KOPT-K1 (cell line): ENCODE data around the gene PTPMT1.

Experiments used
- H3K27ac ChIP-seq: fragments of 200-600 bp; sonication (generic); 2 replicates; pipeline ENCODE4 v1.5.1; 2016; ENCODE audit warnings: antibody characterized with exemption, mild to moderate bottlenecking, low read depth, low read length; ENCODE audit not compliant: poor library complexity, severe bottlenecking
- H3K36me3 ChIP-seq: fragments of 200-600 bp; sonication (generic); 2 replicates; pipeline ENCODE4 v1.5.1; 2017; ENCODE audit warnings: antibody characterized with exemption, mild to moderate bottlenecking, low read length, moderate library complexity; ENCODE audit not compliant: insufficient read depth
- H3K9me3 ChIP-seq: fragments of 200-600 bp; sonication (generic); 2 replicates; pipeline ENCODE4 v1.5.1; 2017; ENCODE audit warnings: antibody characterized with exemption, low read length, mild to moderate bottlenecking; ENCODE audit not compliant: insufficient read depth, poor library complexity, severe bottlenecking

PTPMT1 gene

GRCh38 chr11:47586098-47586855 is 20.9 kb downstream of the PTPMT1 start, which contains the start of gene FAM180B:
TSS of gene FAM180B (plus strand) at chr11:47586678. CDS start at chr11:47586769, 91 bp downstream.
- Histone ChIP-seq H3K27ac (no peak within 1 kb of the TSS), H3K36me3 (peaks cover 52% of the 10 kb centered on the region), H3K9me3 (no peaks in the 10 kb centered on the region)

- H3K9me3 ChIP-seq, result no peaks in the 10 kb centered on the region
- no peak overlapping the region for H3K27ac ChIP-seq
- peaks cover 43% of the 10 kb centered on the region for H3K36me3 ChIP-seq
These were observed 21.8 kb downstream of the PTPMT1 start for GRCh38 chr11:47587039-47587716.

- Histone ChIP-seq H3K27ac (no peak overlapping the region), H3K9me3 (no peaks in the 10 kb centered on the region), H3K36me3 (peaks cover 36% of the 10 kb centered on the region)
These were observed 22.4 kb downstream of the PTPMT1 start for GRCh38 chr11:47587723-47588326.

GRCh38 chr11:47589118-47589517 is 23.7 kb downstream of the PTPMT1 start:
- Histone ChIP-seq H3K36me3 (peaks cover 24% of the 10 kb centered on the region), H3K27ac (no peak overlapping the region), H3K9me3 (no peaks in the 10 kb centered on the region)

- Histone ChIP-seq H3K27ac (no peak overlapping the region), H3K36me3 (peaks cover 19% of the 10 kb centered on the region), H3K9me3 (no peaks in the 10 kb centered on the region)
These were observed 24.2 kb downstream of the PTPMT1 start for GRCh38 chr11:47589584-47589976.

GRCh38 chr11:47589977-47590861 is 24.8 kb downstream of the PTPMT1 start:
- H3K27ac ChIP-seq, result peak overlapping the region; percentile 84
- H3K9me3 ChIP-seq, result no peaks in the 10 kb centered on the region
- H3K36me3 ChIP-seq, result peaks cover 13% of the 10 kb centered on the region; the same call in 1 of the 2 replicates

GRCh38 chr11:47591764-47592163 is 26.4 kb downstream of the PTPMT1 start:
- Histone ChIP-seq H3K27ac (peak overlapping the region; percentile 84), H3K9me3 (no peaks in the 10 kb centered on the region), H3K36me3 (no peaks in the 10 kb centered on the region)

- peak overlapping the region; percentile 84 for H3K27ac ChIP-seq
- no peaks in the 10 kb centered on the region for H3K36me3 ChIP-seq
- H3K9me3 ChIP-seq, result no peaks in the 10 kb centered on the region
These were observed 26.9 kb downstream of the PTPMT1 start for GRCh38 chr11:47592251-47592650.

- Histone ChIP-seq H3K27ac (peak overlapping the region; percentile 84), H3K9me3 (no peaks in the 10 kb centered on the region), H3K36me3 (no peaks in the 10 kb centered on the region)
These were observed 27.6 kb downstream of the PTPMT1 start for GRCh38 chr11:47592970-47593369.

GRCh38 chr11:47593492-47593933 is 28.1 kb downstream of the PTPMT1 start:
- Histone ChIP-seq H3K27ac (no peak overlapping the region), H3K9me3 (no peaks in the 10 kb centered on the region), H3K36me3 (no peaks in the 10 kb centered on the region)

GRCh38 chr11:47593934-47594855 is 28.8 kb downstream of the PTPMT1 start, which contains the start of gene C1QTNF4:
TSS of gene C1QTNF4 (minus strand) at chr11:47594411. CDS start at chr11:47590810, 3,601 bp downstream.
- no peaks in the 10 kb centered on the region for H3K36me3 ChIP-seq

GRCh38 chr11:47595029-47595428 is 29.6 kb downstream of the PTPMT1 start:
- no peaks in the 10 kb centered on the region for H3K9me3 ChIP-seq
- H3K27ac ChIP-seq, result no peak overlapping the region
- H3K36me3 ChIP-seq, result no peaks in the 10 kb centered on the region

More at GRCh38 chr11:47593934-47594855, 28.8 kb downstream of the PTPMT1 start, which contains the start of gene C1QTNF4:
- Histone ChIP-seq H3K9me3 (no peaks in the 10 kb centered on the region), H3K27ac (no peak within 1 kb of the TSS)

GRCh38 chr11:47595967-47596366 is 30.6 kb downstream of the PTPMT1 start:
- Histone ChIP-seq H3K27ac (no peak overlapping the region), H3K36me3 (no peaks in the 10 kb centered on the region), H3K9me3 (no peaks in the 10 kb centered on the region)
